ENCODE measurements around the gene APOLD1. TPM values are rescaled to one million over a fixed set of nuclear protein-coding genes. Genes with fewer than 3 reads are reported as not detected.

Gene APOLD1
- total and polyA plus RNA-seq, 7 experiments from 2014 or later, result 0.25 to 11.1 (median 2.4) TPM

- Histone ChIP-seq H3K4me1 (ENCODE audit: control insufficient read depth in 2 of 2, insufficient read depth in 2 of 2, low read length in 2 of 2) (peaks cover 6 to 9% of the 10 kb centered on the region in 2 donors), H3K36me3 (ENCODE audit: control insufficient read depth in 2 of 3, insufficient read depth in 3 of 3, low read length in 3 of 3) (no peaks in the 10 kb centered on the region), H3K27me3 (ENCODE audit: control insufficient read depth in 2 of 2, insufficient read depth in 2 of 2, low read length in 2 of 2) (no peaks in the 10 kb centered on the region), H3K9me3 (ENCODE audit: control insufficient read depth in 2 of 3, low read length in 3 of 3) (no peaks in the 10 kb centered on the region), H3K4me3 (ENCODE audit: low read length) (no peak overlapping the region), H3K27ac (ENCODE audit: low read depth, low read length) (no peak overlapping the region)
- H3K9me3 Mint-ChIP-seq, result no peaks in the 10 kb centered on the region
- ATAC-seq (peak; percentile 82), DNase-seq (peak in 8 of 9 donors; percentile 37 to 69 (median 60))
- peak overlapping the region; percentile 32 to 88 (median 84) for H3K4me3 Mint-ChIP-seq
- H3K36me3 Mint-ChIP-seq, result no peaks in the 10 kb centered on the region
- ChIA-PET CTCF (interaction anchor here (0.5 to 5.5 kb wide), 24 partner anchors 11 to 1601 kb away, joined by 3 to 84 read pairs (median 4); partner anchors contain the start of genes BORCS5, DDX47 and GPRC5A), POLR2A (interaction anchor here (0.7 to 5.1 kb wide), 12 partner anchors 10 to 72 kb away, joined by 3 to 99 read pairs (median 10); partner anchors contain the start of genes CDKN1B and DDX47)
- intact Hi-C loops (cut with micrococcal nuclease), result loop anchor here (1.0 to 5.0 kb wide), 14 partner anchors 14 to 423 kb away; partner anchors contain the start of genes DDX47 (in 2 of the 2), GPRC5A (in 2 of the 2), DUSP16 (in 1 of the 2) and GSG1 (in 1 of the 2)
- no peaks in the 10 kb centered on the region for H3K27me3 Mint-ChIP-seq
- H3K4me1 Mint-ChIP-seq, result peaks cover 6 to 35% (median 17%) of the 10 kb centered on the region in 7 donors
- peak overlapping the region; percentile 74 to 96 (median 89) for H3K27ac Mint-ChIP-seq
These were observed 3.4 kb downstream of the APOLD1 start for GRCh38 chr12:12788675-12789368.

GRCh38 chr12:12790956-12791355 is 5.5 kb downstream of the APOLD1 start:
- Mint-ChIP-seq H3K4me1 (peaks cover 6 to 21% (median 15%) of the 10 kb centered on the region in 7 donors), H3K4me3 (no peak overlapping the region), H3K27ac (no peak overlapping the region), H3K9me3 (no peaks in the 10 kb centered on the region), H3K36me3 (no peaks in the 10 kb centered on the region), H3K27me3 (no peaks in the 10 kb centered on the region)
- Histone ChIP-seq H3K27ac (ENCODE audit: low read depth, low read length) (no peak overlapping the region), H3K9me3 (ENCODE audit: control insufficient read depth in 2 of 3, low read length in 3 of 3) (no peaks in the 10 kb centered on the region), H3K27me3 (ENCODE audit: control insufficient read depth in 2 of 2, insufficient read depth in 2 of 2, low read length in 2 of 2) (no peaks in the 10 kb centered on the region), H3K4me1 (ENCODE audit: control insufficient read depth in 2 of 2, insufficient read depth in 2 of 2, low read length in 2 of 2) (peaks cover 6 to 9% of the 10 kb centered on the region in 2 donors), H3K4me3 (ENCODE audit: low read length) (no peak overlapping the region), H3K36me3 (ENCODE audit: control insufficient read depth in 2 of 3, insufficient read depth in 3 of 3, low read length in 3 of 3) (no peaks in the 10 kb centered on the region)
- intact Hi-C loops (cut with micrococcal nuclease), result no loop called here
- ChIA-PET CTCF (interaction anchor here (1.1 to 5.5 kb wide), 5 partner anchors 11 to 124 kb away, joined by 3 to 84 read pairs (median 8); partner anchors contain the start of gene DDX47), POLR2A (interaction anchor here (2.1 to 5.1 kb wide), 4 partner anchors 13 to 22 kb away, joined by 9 to 99 read pairs (median 12); partner anchors contain the start of gene DDX47)
- DNase-seq (no peak), ATAC-seq (no peak)

- Mint-ChIP-seq H3K4me3 (no peak overlapping the region), H3K36me3 (no peaks in the 10 kb centered on the region), H3K9me3 (no peaks in the 10 kb centered on the region), H3K4me1 (peaks cover 6 to 17% (median 12%) of the 10 kb centered on the region in 7 donors), H3K27me3 (no peaks in the 10 kb centered on the region), H3K27ac (no peak overlapping the region)
- ChIA-PET CTCF (interaction anchor here (0.6 to 0.8 kb wide), 2 partner anchors 39 to 46 kb away, joined by 3 to 5 read pairs; no protein-coding TSS in a partner anchor), POLR2A (interaction anchor here (0.8 to 1.0 kb wide), 2 partner anchors 13 to 17 kb away, joined by 4 to 5 read pairs; no protein-coding TSS in a partner anchor)
- H3K4me1 ChIP-seq (ENCODE audit: control insufficient read depth in 2 of 2, insufficient read depth in 2 of 2, low read length in 2 of 2), result peaks cover 6 to 9% of the 10 kb centered on the region in 2 donors
- no peak overlapping the region for H3K4me3 ChIP-seq (ENCODE audit: low read length)
- no peak for DNase-seq
- H3K9me3 ChIP-seq (ENCODE audit: control insufficient read depth in 2 of 3, low read length in 3 of 3), result no peaks in the 10 kb centered on the region
- ATAC-seq, result no peak
- intact Hi-C loops (cut with micrococcal nuclease), result no loop called here
- H3K27ac ChIP-seq (ENCODE audit: low read depth, low read length), result no peak overlapping the region
- H3K27me3 ChIP-seq (ENCODE audit: control insufficient read depth in 2 of 2, insufficient read depth in 2 of 2, low read length in 2 of 2), result no peaks in the 10 kb centered on the region
- H3K36me3 ChIP-seq (ENCODE audit: control insufficient read depth in 2 of 3, insufficient read depth in 3 of 3, low read length in 3 of 3), result no peaks in the 10 kb centered on the region
These were observed 6.4 kb downstream of the APOLD1 start for GRCh38 chr12:12791756-12792369.

GRCh38 chr12:12792421-12792820 is 7.0 kb downstream of the APOLD1 start:
- ATAC-seq (no peak), DNase-seq (no peak)
- intact Hi-C loops (cut with micrococcal nuclease), result no loop called here
- H3K27me3 Mint-ChIP-seq, result no peaks in the 10 kb centered on the region
- no peak overlapping the region for H3K4me3 ChIP-seq (ENCODE audit: low read length)
- H3K9me3 ChIP-seq (ENCODE audit: control insufficient read depth in 2 of 3, low read length in 3 of 3), result no peaks in the 10 kb centered on the region
- peaks cover 4 to 14% (median 13%) of the 10 kb centered on the region in 7 donors for H3K4me1 Mint-ChIP-seq
- ChIA-PET CTCF (interaction anchor here (0.5 to 1.1 kb wide), 6 partner anchors 16 to 1204 kb away, joined by 3 to 5 read pairs (median 3); no protein-coding TSS in a partner anchor), POLR2A (interaction anchor here (0.8 to 1.4 kb wide), 3 partner anchors 13 to 22 kb away, joined by 4 to 5 read pairs (median 4); no protein-coding TSS in a partner anchor)
- H3K4me1 ChIP-seq (ENCODE audit: control insufficient read depth in 2 of 2, insufficient read depth in 2 of 2, low read length in 2 of 2), result peaks cover 4 to 5% of the 10 kb centered on the region in 2 donors
- no peak overlapping the region for H3K27ac Mint-ChIP-seq
- H3K4me3 Mint-ChIP-seq, result no peak overlapping the region
- no peaks in the 10 kb centered on the region for H3K36me3 ChIP-seq (ENCODE audit: control insufficient read depth in 2 of 3, insufficient read depth in 3 of 3, low read length in 3 of 3)
- H3K27ac ChIP-seq (ENCODE audit: low read depth, low read length), result no peak overlapping the region
- no peaks in the 10 kb centered on the region for H3K36me3 Mint-ChIP-seq
- no peaks in the 10 kb centered on the region for H3K27me3 ChIP-seq (ENCODE audit: control insufficient read depth in 2 of 2, insufficient read depth in 2 of 2, low read length in 2 of 2)
- H3K9me3 Mint-ChIP-seq, result no peaks in the 10 kb centered on the region

GRCh38 chr12:12794686-12795085 is 9.2 kb downstream of the APOLD1 start:
- H3K9me3 Mint-ChIP-seq, result peaks cover 0 to 7% (median 0%) of the 10 kb centered on the region in 11 donors

GRCh38 chr12:12796171-12796570 is 10.7 kb downstream of the APOLD1 start:
- H3K9me3 Mint-ChIP-seq, result peaks cover 0 to 7% (median 0%) of the 10 kb centered on the region in 11 donors
- peak overlapping the region in 2 of 9 donors; percentile 47 to 54 for H3K27ac Mint-ChIP-seq
- peaks cover 0 to 14% (median 0%) of the 10 kb centered on the region in 5 donors for H3K36me3 Mint-ChIP-seq
- H3K4me3 Mint-ChIP-seq, result no peak overlapping the region
- Histone ChIP-seq H3K9me3 (ENCODE audit: control insufficient read depth in 2 of 3, low read length in 3 of 3) (no peaks in the 10 kb centered on the region), H3K36me3 (ENCODE audit: control insufficient read depth in 2 of 3, insufficient read depth in 3 of 3, low read length in 3 of 3) (no peaks in the 10 kb centered on the region), H3K27me3 (ENCODE audit: control insufficient read depth in 2 of 2, insufficient read depth in 2 of 2, low read length in 2 of 2) (no peaks in the 10 kb centered on the region), H3K4me3 (ENCODE audit: low read length) (no peak overlapping the region), H3K27ac (ENCODE audit: low read depth, low read length) (no peak overlapping the region), H3K4me1 (ENCODE audit: control insufficient read depth in 2 of 2, insufficient read depth in 2 of 2, low read length in 2 of 2) (no peaks in the 10 kb centered on the region)
- CTCF ChIA-PET, result interaction anchor here (0.8 kb wide), 1 partner anchor 193 kb away, joined by 5 read pairs; no protein-coding TSS in a partner anchor
- peaks cover 0 to 21% (median 0%) of the 10 kb centered on the region in 7 donors for H3K4me1 Mint-ChIP-seq
- H3K27me3 Mint-ChIP-seq, result no peaks in the 10 kb centered on the region
- ATAC-seq (no peak), DNase-seq (no peak)
- POLR2A ChIA-PET, result interaction anchor here (0.5 to 1.0 kb wide), 2 partner anchors 18 to 67 kb away, joined by 3 read pairs; partner anchors contain the start of gene DDX47
- intact Hi-C loops (cut with micrococcal nuclease), result no loop called here

More at GRCh38 chr12:12794686-12795085, 9.2 kb downstream of the APOLD1 start:
- H3K36me3 Mint-ChIP-seq, result peaks cover 0 to 12% (median 0%) of the 10 kb centered on the region in 5 donors
- ATAC-seq (no peak), DNase-seq (no peak)
- ChIA-PET POLR2A (interaction anchor here (1.0 to 1.1 kb wide), 2 partner anchors 9 to 132 kb away, joined by 3 read pairs; no protein-coding TSS in a partner anchor), CTCF (interaction anchor here (1.3 kb wide), 1 partner anchor 11 kb away, joined by 3 read pairs; no protein-coding TSS in a partner anchor)
- intact Hi-C loops (cut with micrococcal nuclease), result no loop called here
- H3K27me3 Mint-ChIP-seq, result no peaks in the 10 kb centered on the region
- H3K9me3 ChIP-seq (ENCODE audit: control insufficient read depth in 2 of 3, low read length in 3 of 3), result no peaks in the 10 kb centered on the region
- no peaks in the 10 kb centered on the region for H3K27me3 ChIP-seq (ENCODE audit: control insufficient read depth in 2 of 2, insufficient read depth in 2 of 2, low read length in 2 of 2)
- H3K4me1 ChIP-seq (ENCODE audit: control insufficient read depth in 2 of 2, insufficient read depth in 2 of 2, low read length in 2 of 2), result no peaks in the 10 kb centered on the region
- no peaks in the 10 kb centered on the region for H3K36me3 ChIP-seq (ENCODE audit: control insufficient read depth in 2 of 3, insufficient read depth in 3 of 3, low read length in 3 of 3)
- H3K4me3 Mint-ChIP-seq, result no peak overlapping the region
- no peak overlapping the region for H3K27ac ChIP-seq (ENCODE audit: low read depth, low read length)
- H3K4me1 Mint-ChIP-seq, result peaks cover 0 to 17% (median 0%) of the 10 kb centered on the region in 7 donors
- H3K27ac Mint-ChIP-seq, result no peak overlapping the region
- H3K4me3 ChIP-seq (ENCODE audit: low read length), result no peak overlapping the region
